Activated gamma-delta T cell treated with anti-CD3 and anti-CD28 coated beads, Interleukin-2, amount 50 U/mL, for 16 hours (primary cell): ENCODE data around the gene TMEM63A.
"Not testable (repeated sequence)": the region's sequence is repeated elsewhere in the genome, so short reads cannot be mapped to it uniquely, and the experiment has no call there.

ENCODE experiments used
- DNase-seq: peaks from one replicate; pipeline ENCODE4 v3.0.0-alpha.2; 2020; ENCODE audit warnings: low read depth

TMEM63A gene

DNA sequence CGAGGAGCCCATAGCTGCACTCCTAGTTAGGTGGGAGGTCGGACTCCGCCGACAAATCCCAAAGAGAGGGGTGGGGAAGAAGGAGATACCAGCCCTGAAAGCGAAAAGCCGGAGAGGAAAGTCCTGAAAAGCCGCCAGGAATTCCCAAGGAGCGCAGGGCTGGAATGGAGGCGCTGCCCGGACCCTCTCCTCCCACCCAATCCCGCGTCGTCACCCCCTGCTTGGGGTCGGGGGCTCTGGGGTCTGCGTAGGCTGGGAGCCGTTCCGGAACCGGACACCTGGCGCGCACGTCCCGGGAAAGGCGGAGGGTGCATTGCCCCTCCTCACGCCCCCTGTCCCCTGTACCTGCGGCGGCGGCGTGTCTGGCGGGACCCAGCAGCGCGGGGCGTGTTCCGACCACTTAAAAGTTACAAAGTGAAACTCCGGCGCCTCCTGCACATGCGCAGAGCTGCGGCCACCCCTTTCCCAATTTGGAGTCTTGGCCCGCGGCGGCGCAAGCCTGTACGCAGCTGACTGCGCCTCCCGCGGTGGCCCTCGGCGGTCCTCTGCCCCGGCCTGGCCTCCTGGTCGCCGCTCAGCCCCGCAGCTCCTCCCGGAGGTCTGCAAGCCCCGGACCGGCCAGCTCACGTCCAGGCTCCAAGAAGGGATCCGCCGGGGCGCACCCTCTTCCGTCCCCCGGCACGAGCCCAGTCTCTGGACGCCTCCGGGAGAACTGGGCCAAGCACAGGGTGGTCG, at the start of gene TMEM63A:
TSS of gene TMEM63A (minus strand) at position 422 of the 735 bp plus-strand sequence. CDS start 4,800 bp downstream, outside the sequence.
- peak; percentile 83 for DNase-seq

GRCh38 chr1:225931270-225932136, 49.3 kb upstream of the TMEM63A start:
- no peak for DNase-seq

DNA sequence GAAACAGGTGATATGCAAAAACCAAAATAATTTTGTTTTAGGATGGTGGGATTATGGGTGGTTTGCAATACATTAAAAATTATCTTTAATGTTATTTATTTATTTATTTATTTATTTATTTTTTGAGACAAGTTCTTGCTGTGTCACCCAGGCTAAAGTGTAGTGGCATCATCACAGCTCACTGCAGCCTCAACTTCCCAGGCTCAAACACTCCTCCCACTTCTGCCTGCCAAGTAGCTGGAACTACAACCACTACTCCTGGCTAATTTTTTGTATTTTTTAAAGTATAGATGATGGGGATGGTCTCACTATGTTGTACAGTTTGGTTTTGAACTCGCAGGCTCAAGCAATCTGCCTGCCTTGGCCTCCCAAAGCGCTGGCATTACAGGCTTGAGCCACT, 48.4 kb upstream of the TMEM63A start:
- no peak for DNase-seq

- not testable (repeated sequence) for DNase-seq
These were observed 47.3 kb upstream of the TMEM63A start for GRCh38 chr1:225929462-225929861.

DNA sequence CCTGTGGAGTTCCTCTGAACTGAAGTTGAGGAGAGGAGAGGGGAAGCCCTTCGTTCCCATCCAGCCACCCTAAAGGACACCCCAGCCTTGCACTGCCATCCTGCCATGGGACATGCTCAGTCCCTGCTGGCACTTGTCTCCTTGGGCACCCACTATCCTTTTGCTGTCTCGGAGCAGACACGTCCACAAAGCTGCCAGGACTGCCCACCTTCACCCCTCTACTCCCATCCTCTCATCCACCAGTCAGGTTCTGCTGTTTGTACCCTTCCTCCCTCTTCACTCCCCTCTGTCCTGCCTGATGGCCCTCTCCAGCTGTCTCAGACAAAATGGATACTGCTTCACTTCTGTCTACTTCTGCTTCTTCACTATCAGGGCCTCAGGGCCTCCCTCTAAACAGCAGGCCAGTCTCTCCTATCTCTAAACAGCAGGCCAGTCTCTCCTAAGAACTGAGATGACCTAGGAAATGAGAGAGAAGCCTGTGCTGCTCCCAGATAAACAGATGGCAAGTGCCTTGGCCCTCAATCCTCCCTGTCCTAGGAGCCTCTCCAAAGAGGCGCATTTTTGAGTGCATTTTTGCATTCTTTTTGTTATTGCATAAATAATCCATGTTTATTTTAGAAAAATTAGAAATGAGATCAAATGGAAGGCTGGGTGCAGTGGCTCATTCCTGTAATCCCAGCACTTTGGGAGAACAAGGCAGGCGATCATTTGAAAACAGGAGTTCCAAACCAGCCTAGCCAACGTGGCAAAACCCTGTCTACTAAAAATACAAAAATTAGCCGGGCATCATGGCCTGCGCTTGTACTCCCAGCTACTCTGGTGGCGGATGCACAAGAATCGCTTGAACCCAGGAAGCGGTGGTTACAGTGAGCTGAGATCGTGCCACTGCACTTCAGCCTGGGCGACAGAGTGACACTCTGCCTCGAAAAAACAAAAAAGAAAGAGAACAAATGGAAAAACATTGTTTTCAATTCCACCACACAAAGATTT, 46.3 kb upstream of the TMEM63A start:
- DNase-seq = no peak

DNA sequence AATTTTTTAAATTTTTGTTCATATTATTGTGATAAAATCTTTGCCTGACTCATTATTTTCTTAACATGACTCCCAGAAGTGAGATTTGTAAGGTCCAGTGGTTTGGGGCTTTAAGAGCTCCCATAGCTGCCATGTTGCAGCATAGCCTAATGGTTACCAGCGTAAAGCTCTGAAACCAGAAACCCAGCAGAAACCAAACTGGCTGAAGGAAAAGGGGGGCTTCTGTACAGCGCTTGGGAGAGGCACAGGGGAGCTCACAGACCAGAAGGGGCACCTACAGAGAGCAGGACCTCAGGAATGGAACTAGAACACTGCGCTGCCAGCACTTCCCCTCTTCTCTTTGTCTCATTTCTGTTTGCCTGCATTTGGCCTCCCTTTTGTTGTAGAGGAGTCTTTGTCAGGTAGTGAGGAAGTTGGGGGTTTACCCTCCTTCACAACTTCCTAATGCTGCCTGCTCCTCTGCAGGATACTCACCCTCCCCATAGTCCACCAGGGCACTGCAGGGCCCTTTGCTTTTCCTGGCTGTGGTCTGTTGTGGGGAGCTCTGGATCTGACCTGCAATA, 44.5 kb upstream of the TMEM63A start:
- DNase-seq = no peak

- DNase-seq = peak; percentile 91
These were observed 41.7 kb upstream of the TMEM63A start, which contains the start of gene PYCR2 for GRCh38 chr1:225923692-225924555. Gene PYCR2, minus strand, starts transcription at chr1:225924250. Its CDS starts 140 bp downstream, at chr1:225924110.

GRCh38 chr1:225923381-225923691, 41.2 kb upstream of the TMEM63A start:
- DNase-seq = no peak

DNA sequence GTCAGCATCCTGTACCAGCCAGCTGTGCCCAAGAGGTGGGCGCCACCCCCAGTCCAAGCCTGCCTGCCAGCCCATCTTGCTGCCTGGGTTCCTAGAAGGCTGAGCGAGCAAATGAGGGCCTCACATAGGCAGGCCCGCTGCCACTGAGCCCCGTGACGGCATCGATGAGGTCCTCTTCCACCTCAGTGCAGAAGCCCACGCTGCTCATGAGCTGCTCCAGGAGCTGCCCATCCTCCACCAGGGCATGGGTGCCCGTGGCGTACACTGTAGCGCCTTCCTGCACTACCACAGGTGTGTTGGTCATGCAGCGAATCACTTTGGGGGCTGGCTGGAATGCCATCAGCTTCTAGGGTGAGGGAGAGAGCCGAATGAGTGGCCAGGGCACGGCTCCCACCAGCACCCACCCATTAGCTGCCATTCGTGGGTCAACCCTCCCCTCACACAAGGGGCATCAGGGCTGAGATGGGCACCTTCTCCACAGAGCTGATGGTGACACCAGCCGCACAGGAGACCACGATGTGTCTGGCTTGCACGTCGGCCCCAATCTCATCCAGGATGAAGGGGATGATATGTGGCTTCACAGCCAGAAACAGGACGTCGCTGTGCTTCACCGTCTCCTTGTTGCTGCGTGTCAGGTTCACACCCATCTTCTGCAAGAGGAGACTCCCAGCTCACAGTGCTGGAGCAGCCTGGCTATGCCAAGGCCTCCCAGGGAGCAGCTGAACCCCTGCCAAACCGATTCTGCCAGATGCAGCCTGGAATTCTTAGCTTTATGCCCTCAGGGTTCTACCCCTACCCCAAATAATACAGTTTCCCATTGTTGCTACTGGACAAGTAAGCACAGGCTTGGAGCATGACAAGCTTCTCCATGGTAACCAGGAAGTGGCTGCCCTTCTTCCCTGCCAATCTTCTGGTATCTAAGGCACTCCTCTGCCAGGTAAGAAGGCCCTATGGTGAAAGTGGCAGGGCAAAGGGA, 39.8 kb upstream of the TMEM63A start:
- no peak for DNase-seq

DNA sequence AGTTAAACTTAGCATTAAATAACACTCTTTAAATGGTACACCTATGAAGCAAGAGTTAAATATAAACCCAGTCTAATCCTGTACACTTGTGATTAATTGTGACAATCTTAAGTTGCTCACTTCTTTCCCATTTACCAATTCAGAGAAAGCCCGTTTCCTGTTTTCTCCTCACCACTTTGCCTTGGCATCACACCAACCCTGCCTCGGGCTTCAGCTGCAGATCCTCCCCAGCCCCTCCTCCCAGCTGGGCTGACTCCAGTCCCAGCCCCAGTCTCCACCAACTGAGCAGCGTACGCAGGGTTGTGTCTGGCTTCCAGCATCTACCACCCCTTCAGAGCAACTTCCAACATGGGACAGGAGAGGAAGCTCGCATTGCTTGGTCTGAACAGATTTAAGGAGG, 37.7 kb upstream of the TMEM63A start:
- no peak for DNase-seq

DNA sequence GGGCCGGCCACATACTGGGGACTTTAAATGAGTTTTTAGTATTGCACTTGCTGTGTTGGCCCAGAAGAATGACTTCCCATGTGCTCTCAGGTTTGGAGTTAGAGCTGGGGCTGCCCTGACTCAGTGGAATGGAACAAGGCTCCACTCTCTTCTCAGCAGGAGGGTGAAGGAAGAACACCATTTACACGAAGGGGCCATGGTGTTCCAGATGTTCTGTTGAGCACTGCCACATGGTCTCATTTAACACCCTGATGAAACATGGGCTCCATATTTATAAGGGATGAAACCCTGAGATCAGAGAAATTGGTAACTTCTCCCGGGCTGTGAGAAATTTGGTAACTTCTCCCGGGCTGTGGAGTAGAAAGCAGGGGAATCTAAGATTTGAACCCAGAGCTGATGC, 36.1 kb upstream of the TMEM63A start:
- DNase-seq = no peak

GRCh38 chr1:225917536-225917935, 35.4 kb upstream of the TMEM63A start:
- DNase-seq = no peak

DNA sequence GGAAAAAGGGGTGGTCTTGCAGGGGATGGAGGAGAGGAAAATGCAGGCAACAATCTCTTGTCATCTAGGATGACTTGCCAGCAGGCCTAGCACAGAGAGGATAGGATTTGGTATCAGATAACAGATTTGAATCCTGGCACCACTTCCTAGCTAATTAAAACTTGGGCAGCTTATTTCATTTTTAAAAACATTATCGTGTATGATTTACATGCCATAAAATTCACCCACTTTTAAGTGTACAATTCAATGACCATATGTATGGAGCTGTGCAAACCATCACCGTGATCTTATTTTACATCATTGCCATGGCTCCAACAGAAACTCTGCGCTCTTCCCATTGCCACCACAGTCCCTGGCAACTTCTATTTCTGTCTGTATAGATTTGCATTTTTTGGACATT, 34.9 kb upstream of the TMEM63A start:
- no peak for DNase-seq

- no peak for DNase-seq
These were observed 33.4 kb upstream of the TMEM63A start for GRCh38 chr1:225915538-225915991.

- DNase-seq = no peak
These were observed 32.8 kb upstream of the TMEM63A start for GRCh38 chr1:225914947-225915346.

GRCh38 chr1:225914391-225914790, 32.2 kb upstream of the TMEM63A start:
- DNase-seq = no peak

GRCh38 chr1:225911191-225912130, 29.3 kb upstream of the TMEM63A start:
- peak; percentile 61 for DNase-seq

GRCh38 chr1:225909477-225909876, 27.3 kb upstream of the TMEM63A start:
- DNase-seq = no peak
